Measurements from ENCODE around the gene CEACAM19.

DNA sequence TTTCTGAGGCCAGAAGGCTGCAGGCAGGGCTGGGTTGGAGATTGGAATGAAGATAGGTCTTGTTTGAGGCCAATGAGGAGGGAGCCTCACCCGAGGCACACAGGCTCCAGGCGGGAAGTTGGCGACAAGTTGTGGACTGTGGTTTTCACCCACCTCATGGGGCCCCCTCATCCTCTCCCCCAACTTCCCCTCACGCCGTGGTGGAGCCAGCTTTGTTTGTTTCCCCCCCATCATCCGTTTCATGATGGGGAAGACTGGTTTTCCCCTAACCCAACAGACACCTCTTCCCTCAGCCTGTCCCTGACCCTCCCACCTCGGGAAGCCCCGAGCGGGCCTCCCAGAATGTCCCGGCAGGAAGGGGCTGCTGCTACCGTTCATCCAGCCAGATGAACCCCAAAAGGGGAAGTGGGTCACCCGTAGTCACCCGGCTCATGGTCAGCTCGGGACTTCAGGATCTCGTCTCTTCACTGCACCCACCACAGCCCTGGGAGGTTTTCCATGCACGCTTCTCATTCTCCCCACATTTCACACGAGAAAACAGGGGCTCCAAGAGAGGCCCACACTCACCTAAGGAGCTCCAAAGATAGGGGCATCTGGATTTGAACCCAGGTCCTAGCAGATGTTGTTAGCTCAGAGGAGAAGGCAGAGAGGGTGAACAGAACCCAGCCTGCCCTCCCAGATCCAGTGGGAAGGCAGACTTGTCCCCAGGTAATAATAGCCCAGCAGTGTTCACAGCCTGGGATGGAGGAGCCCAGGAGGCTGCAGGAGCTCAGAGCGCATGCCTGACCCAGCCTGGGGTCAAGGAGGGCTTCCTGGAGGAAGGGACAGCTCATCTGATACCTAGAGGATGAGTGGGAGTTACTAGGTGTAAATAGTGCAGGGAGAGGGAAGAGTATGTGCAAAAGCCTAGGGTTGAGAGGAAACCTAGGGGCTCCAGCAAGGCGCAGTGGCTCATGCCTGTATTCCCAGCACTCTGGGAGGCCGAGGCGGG, 51.1 kb downstream of the CEACAM19 start:
- TF ChIP-seq ESRRA (IDR thresholded peaks at IDR 0.05; ENCODE audit: borderline replicate concordance, low read length) (no peak), MAX (IDR thresholded peaks at IDR 0.05) (peak; percentile 72; the same call in 1 of the 2 replicates), RAD21 (conservative IDR thresholded peaks at IDR 0.05 in 1 of 2, IDR thresholded peaks at IDR 0.05 in 1 of 2) (no peak)
- TF ChIP-seq, protein P1, sequence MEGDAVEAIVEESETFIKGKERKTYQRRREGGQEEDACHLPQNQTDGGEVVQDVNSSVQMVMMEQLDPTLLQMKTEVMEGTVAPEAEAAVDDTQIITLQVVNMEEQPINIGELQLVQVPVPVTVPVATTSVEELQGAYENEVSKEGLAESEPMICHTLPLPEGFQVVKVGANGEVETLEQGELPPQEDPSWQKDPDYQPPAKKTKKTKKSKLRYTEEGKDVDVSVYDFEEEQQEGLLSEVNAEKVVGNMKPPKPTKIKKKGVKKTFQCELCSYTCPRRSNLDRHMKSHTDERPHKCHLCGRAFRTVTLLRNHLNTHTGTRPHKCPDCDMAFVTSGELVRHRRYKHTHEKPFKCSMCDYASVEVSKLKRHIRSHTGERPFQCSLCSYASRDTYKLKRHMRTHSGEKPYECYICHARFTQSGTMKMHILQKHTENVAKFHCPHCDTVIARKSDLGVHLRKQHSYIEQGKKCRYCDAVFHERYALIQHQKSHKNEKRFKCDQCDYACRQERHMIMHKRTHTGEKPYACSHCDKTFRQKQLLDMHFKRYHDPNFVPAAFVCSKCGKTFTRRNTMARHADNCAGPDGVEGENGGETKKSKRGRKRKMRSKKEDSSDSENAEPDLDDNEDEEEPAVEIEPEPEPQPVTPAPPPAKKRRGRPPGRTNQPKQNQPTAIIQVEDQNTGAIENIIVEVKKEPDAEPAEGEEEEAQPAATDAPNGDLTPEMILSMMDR (IDR thresholded peaks at IDR 0.05): no peak
- TF ChIP-seq, protein P2, sequence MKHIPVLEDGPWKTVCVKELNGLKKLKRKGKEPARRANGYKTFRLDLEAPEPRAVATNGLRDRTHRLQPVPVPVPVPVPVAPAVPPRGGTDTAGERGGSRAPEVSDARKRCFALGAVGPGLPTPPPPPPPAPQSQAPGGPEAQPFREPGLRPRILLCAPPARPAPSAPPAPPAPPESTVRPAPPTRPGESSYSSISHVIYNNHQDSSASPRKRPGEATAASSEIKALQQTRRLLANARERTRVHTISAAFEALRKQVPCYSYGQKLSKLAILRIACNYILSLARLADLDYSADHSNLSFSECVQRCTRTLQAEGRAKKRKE (CRISPR knock-in tag; IDR thresholded peaks at IDR 0.05; ENCODE audit: low read depth): peak; percentile 65; the same call in 1 of the 2 replicates

All from A549 (cell line).